A549 (cell line): ENCODE results near the gene PTPRD. TPM values are rescaled to one million over a fixed set of nuclear protein-coding genes. Genes with fewer than 3 reads are reported as not detected.
A peak's percentile ranks its signal among the peaks of the same experiment; 100 is the strongest.

ENCODE experiments used
- ATAC-seq, 2 experiments: fragments of 200-7000 bp in 1 of 2; fragments of >200 bp in 1 of 2; cut with Nextera tagmentation in 1 of 2; cut with Tn5 transposase in 1 of 2; 3 replicates each; pipeline versions ENCODE4 v1.8.0 to v1.9.1; 2018 to 2020; ENCODE audit warnings: mild to moderate bottlenecking in 1 of 2, moderate library complexity in 1 of 2
- CTCF ChIA-PET: fragments of 300-600 bp; sonication (Branson Sonifier 250); formaldehyde crosslinking; extraction: SDS; loops from one replicate; lab custom pipeline; 2021; ENCODE audit warnings: antibody characterized with exemption, inconsistent platforms; lab: Yijun Ruan, JAX
- POLR2A ChIA-PET: fragments of 350-600 bp; formaldehyde crosslinking; extraction: SDS; loops from one replicate; lab custom pipeline; 2021; ENCODE audit warnings: antibody characterized with exemption, inconsistent platforms; lab: Yijun Ruan, JAX
- DNase-seq, 2 experiments: peaks; one replicate each; pipeline versions ENCODE4 v3.0.0 to v3.0.0-alpha.2; 2011 to 2016; ENCODE audit warnings: low read depth in 1 of 2, low spot score in 1 of 2
- FAIRE-seq: peaks from 2 replicates; lab custom pipeline; 2011; peaks lifted over from hg19 to GRCh38; lab: Jason Lieb, UNC
- H3K27ac ChIP-seq, 2 experiments: fragments of >200 bp; sonication (Bioruptor Twin); formaldehyde crosslinking; 3 replicates each; pipeline ENCODE4 v1.5.1; 2016 to 2017
- H3K4me1 ChIP-seq: fragments of >200 bp; sonication (Bioruptor Twin); formaldehyde crosslinking; 3 replicates; pipeline ENCODE4 v1.6.1; 2016
- H3K4me2 ChIP-seq: fragments of >200 bp; sonication (Bioruptor Twin); formaldehyde crosslinking; 3 replicates; pipeline ENCODE4 v1.6.1; 2016
- H3K4me3 ChIP-seq: fragments of >200 bp; sonication (Bioruptor Twin); formaldehyde crosslinking; 3 replicates; pipeline ENCODE4 v1.5.1; 2016
- H3K9me3 ChIP-seq: fragments of >200 bp; sonication (Bioruptor Twin); formaldehyde crosslinking; 3 replicates; pipeline ENCODE4 v1.6.1; 2016
- ATOH8 ChIP-seq: fragments of 250-450 bp; sonication (Bioruptor Pico); IDR thresholded peaks from 2 replicates; pipeline ENCODE4 v1.5.0; 2020; ENCODE audit warnings: low read depth, mild to moderate bottlenecking, moderate library complexity
- BCL3 ChIP-seq: fragments of >200 bp; sonication (Bioruptor Twin); formaldehyde crosslinking; IDR thresholded peaks from 3 replicates; pipeline ENCODE4 v1.6.1; 2016
- BHLHE40 ChIP-seq: IDR thresholded peaks from 2 replicates; pipeline ENCODE4 v1.6.1; 2012; ENCODE audit warnings: low read depth, low read length, inconsistent platforms
- CBX8 ChIP-seq: fragments of 200-600 bp; sonication (generic); IDR thresholded peaks from 2 replicates; pipeline ENCODE4 v1.6.1; 2016
- CEBPB ChIP-seq, 2 experiments: fragments of >200 bp in 1 of 2; sonication (Bioruptor Twin) in 1 of 2; formaldehyde crosslinking in 1 of 2; IDR thresholded peaks; 2 replicates each; pipeline ENCODE4 v1.6.1; 2012 to 2016
- EP300 ChIP-seq, 2 experiments: fragments of >200 bp; sonication (Bioruptor Twin); formaldehyde crosslinking; IDR thresholded peaks; 2 replicates in 1 of 2; 3 replicates in 1 of 2; pipeline ENCODE4 v1.6.1; 2016 to 2017
- GATA3 ChIP-seq: IDR thresholded peaks from 2 replicates; pipeline ENCODE4 v1.6.1; 2012; ENCODE audit warnings: borderline replicate concordance
- HDAC2 ChIP-seq: fragments of 200-600 bp; sonication (generic); IDR thresholded peaks from 2 replicates; pipeline ENCODE4 v1.6.1; 2016
- HES2 ChIP-seq: fragments of >200 bp; sonication (Bioruptor Twin); formaldehyde crosslinking; IDR thresholded peaks from 2 replicates; pipeline ENCODE4 v1.6.1; 2016
- HEYL ChIP-seq: fragments of 250-450 bp; sonication (Bioruptor Pico); IDR thresholded peaks from 2 replicates; pipeline ENCODE4 v1.8.0; 2021; ENCODE audit warnings: mild to moderate bottlenecking, moderate library complexity
- HMGXB4 ChIP-seq: fragments of 250-450 bp; sonication (Bioruptor Pico); IDR thresholded peaks from 2 replicates; pipeline ENCODE4 v1.5.0; 2021; ENCODE audit warnings: mild to moderate bottlenecking, moderate library complexity, borderline replicate concordance
- HOXA7 ChIP-seq: fragments of 250-450 bp; sonication (Bioruptor Pico); IDR thresholded peaks from 2 replicates; pipeline ENCODE4 v1.5.0; 2020; ENCODE audit warnings: mild to moderate bottlenecking, moderate library complexity
- KDM1A ChIP-seq: fragments of 200-600 bp; sonication (generic); IDR thresholded peaks from 2 replicates; pipeline ENCODE4 v1.6.1; 2016; ENCODE audit warnings: low read depth, mild to moderate bottlenecking
- KDM5A ChIP-seq: fragments of 200-600 bp; sonication (generic); IDR thresholded peaks from 2 replicates; pipeline ENCODE4 v1.6.1; 2016; ENCODE audit warnings: antibody characterized with exemption, mild to moderate bottlenecking
- MAX ChIP-seq: IDR thresholded peaks from 2 replicates; pipeline ENCODE4 v1.6.1; 2012
- MAZ ChIP-seq: fragments of 150-350 bp; IDR thresholded peaks from 2 replicates; pipeline ENCODE4 v1.6.1; 2014; ENCODE audit warnings: antibody characterized with exemption, low read depth, low read length, borderline replicate concordance
- RAD21 ChIP-seq, 2 experiments: fragments of >200 bp in 1 of 2; sonication (Bioruptor Twin) in 1 of 2; formaldehyde crosslinking in 1 of 2; IDR thresholded peaks in 1 of 2; conservative IDR thresholded peaks in 1 of 2; 2 replicates in 1 of 2; 3 replicates in 1 of 2; pipeline ENCODE4 v1.6.1; 2012 to 2018; ENCODE audit warnings: inconsistent platforms in 1 of 2
- RCOR1 ChIP-seq: fragments of 150-350 bp; IDR thresholded peaks from 2 replicates; pipeline ENCODE4 v1.6.1; 2014; ENCODE audit warnings: antibody characterized with exemption, low read length, low read depth
- REST ChIP-seq: fragments of 200-600 bp; sonication (generic); IDR thresholded peaks from 2 replicates; pipeline ENCODE4 v1.6.1; 2016; ENCODE audit warnings: antibody characterized with exemption, mild to moderate bottlenecking, moderate library complexity
- SREBF2 ChIP-seq: fragments of 450-650 bp; IDR thresholded peaks from 2 replicates; pipeline ENCODE4 v1.6.1; 2014; ENCODE audit warnings: mild to moderate bottlenecking, moderate library complexity
- TP53 ChIP-seq: fragments of 250-450 bp; sonication (Bioruptor Pico); IDR thresholded peaks from 2 replicates; pipeline ENCODE4 v1.5.0; 2021; ENCODE audit warnings: mild to moderate bottlenecking, moderate library complexity
- ZFP36 ChIP-seq: fragments of 450-650 bp; IDR thresholded peaks from 2 replicates; pipeline ENCODE4 v1.6.1; 2014; ENCODE audit warnings: borderline replicate concordance; ENCODE audit not compliant: partially characterized antibody
- ZNF302 ChIP-seq: fragments of 250-450 bp; sonication (Bioruptor Pico); IDR thresholded peaks from 2 replicates; pipeline ENCODE4 v1.9.0; 2021; ENCODE audit warnings: inconsistent platforms, mild to moderate bottlenecking, moderate library complexity
- WGBS: methylation state at CpG from one replicate; pipeline ENCODE4 v1.1.6; 2017; ENCODE audit errors: missing lambda C conversion rate; 5-methylcytosine and 5-hydroxymethylcytosine counted together
- polyA plus RNA-seq, 4 experiments: library from polyadenylated mRNA; depleted of rRNA in 3 of 4; stranded (reverse); fragments of >200 nt; fragmentation: RNase III in 1 of 4; extraction: RNeasy Plus Mini Kit Qiagen cat#74134 plus additional on column Dnase treatment in 1 of 4; gene quantifications; 2 replicates in 3 of 4; 3 replicates in 1 of 4; pipeline ENCODE4 v1.2.3, GENCODE V29; 2011 to 2017

The PTPRD gene
- polyA plus RNA-seq, 2 of the 4 experiments (the other 2 are of a cell fraction): 0.39 to 1.3 TPM

GRCh38 chr9:8859416-8859815, 1753.4 kb downstream of the PTPRD start:
- Histone ChIP-seq H3K9me3 (no peaks in the 10 kb centered on the region), H3K4me2 (no peak overlapping the region), H3K4me3 (no peak overlapping the region), H3K4me1 (0 out of 3 replicates have a peak, but pooled peaks cover 3% of the 10 kb centered on the region), H3K27ac (no peak overlapping the region)
- DNase-seq (no peak), FAIRE-seq (no peak), ATAC-seq (no peak)
- ChIA-PET POLR2A (no interaction called here), CTCF (no interaction called here)
- TF ChIP-seq HEYL (CRISPR knock-in tag) (no peak), MAX (no peak), EP300 (IDR thresholded peaks at IDR 0.05) (no peak), KDM5A (no peak), BCL3 (no peak), RCOR1 (no peak)
- WGBS: 19% methylated on average over 3 of the region's 3 CpGs

GRCh38 chr9:8858596-8859161, 1754.1 kb downstream of the PTPRD start:
- ChIA-PET CTCF (no interaction called here), POLR2A (no interaction called here)
- FAIRE-seq (no peak), DNase-seq (no peak), ATAC-seq (peak in 1 of 2 experiments; percentile 37; a peak in 3 of 6 replicates)
- H3K4me2 ChIP-seq: peak overlapping the region; percentile 89
- no peak overlapping the region for H3K27ac ChIP-seq
- TF ChIP-seq KDM5A (no peak), ZNF302 (CRISPR knock-in tag) (no peak), HDAC2 (no peak), HES2 (no peak), ZFP36 (no peak), ATOH8 (CRISPR knock-in tag) (no peak), MAZ (no peak), TP53 (CRISPR knock-in tag) (no peak), BHLHE40 (no peak), CEBPB (IDR thresholded peaks at IDR 0.05) (no peak)
- H3K4me3 ChIP-seq: no peak overlapping the region; the same call in 2 of the 3 replicates
- 0 out of 3 replicates have a peak, but pooled peaks cover 3% of the 10 kb centered on the region for H3K4me1 ChIP-seq
- no peaks in the 10 kb centered on the region for H3K9me3 ChIP-seq
- 52% methylated on average over 18 of the region's 27 CpGs for WGBS

GRCh38 chr9:8857926-8858595, 1754.7 kb downstream of the PTPRD start:
- CTCF ChIA-PET: no interaction called here
- H3K4me3 ChIP-seq: peak overlapping the region; percentile 50

More at GRCh38 chr9:8857926-8858595, 1754.7 kb downstream of the PTPRD start:
- DNase-seq (no peak), FAIRE-seq (no peak), ATAC-seq (peak; percentile 58 to 79)
- peak overlapping the region; percentile 89 for H3K4me2 ChIP-seq
- H3K9me3 ChIP-seq: no peaks in the 10 kb centered on the region
- POLR2A ChIA-PET: no interaction called here
- H3K4me1 ChIP-seq: 0 out of 3 replicates have a peak, but pooled peaks cover 3% of the 10 kb centered on the region
- TF ChIP-seq HMGXB4 (no peak), CBX8 (no peak), KDM5A (no peak), HOXA7 (CRISPR knock-in tag) (no peak), SREBF2 (no peak), EP300 (IDR thresholded peaks at IDR 0.05) (no peak), GATA3 (no peak), ZFP36 (no peak), MAX (no peak), RAD21 (conservative IDR thresholded peaks at IDR 0.05 in 1 of 2, IDR thresholded peaks at IDR 0.05 in 1 of 2) (no peak), REST (no peak), CEBPB (IDR thresholded peaks at IDR 0.05) (no peak), KDM1A (no peak)
- peak overlapping the region in 1 of 2 experiments; percentile 65; a peak in 2 of 6 replicates for H3K27ac ChIP-seq
- 6% methylated on average over 30 of the region's 45 CpGs for WGBS
